Stimulated activated effector memory CD8-positive, alpha-beta T cell treated with anti-CD3 and anti-CD28 coated beads, Interleukin-12 subunit alpha, Interleukin-12 subunit beta, amount 100 ng/mL, for 72 hours (primary cell): ENCODE measurements around the gene CTNNA3.

Experiments used
- ATAC-seq: fragments of 150-1000 bp; cut with Tn5 transposase; 2 replicates; pipeline ENCODE4 v1.10.0; 2021
- DNase-seq, 2 donors: peaks; one replicate each; pipeline ENCODE4 v3.0.0; 2021 to 2022; ENCODE audit warnings: low spot score in 2 of 2
- H3K27ac Mint-ChIP-seq: one replicate; pipeline ENCODE4 v1.8.0; 2022; ENCODE audit warnings: mild to moderate bottlenecking, mixed read lengths
- H3K36me3 Mint-ChIP-seq: one replicate; pipeline ENCODE4 v1.8.0; 2022; ENCODE audit warnings: mild to moderate bottlenecking, mixed read lengths
- H3K4me1 Mint-ChIP-seq: one replicate; pipeline ENCODE4 v1.8.0; 2022; ENCODE audit warnings: mixed read lengths
- H3K4me3 Mint-ChIP-seq: one replicate; pipeline ENCODE4 v1.8.0; 2022; ENCODE audit warnings: mild to moderate bottlenecking, mixed read lengths
- H3K9me3 Mint-ChIP-seq: one replicate; pipeline ENCODE4 v1.8.0; 2022; ENCODE audit warnings: mixed read lengths

The CTNNA3 gene

GRCh38 chr10:66919248-66919647, 776.7 kb downstream of the CTNNA3 start:
- Mint-ChIP-seq H3K4me1 (no peaks in the 10 kb centered on the region), H3K9me3 (peaks cover 14% of the 10 kb centered on the region), H3K27ac (no peak overlapping the region), H3K36me3 (no peaks in the 10 kb centered on the region), H3K4me3 (no peak overlapping the region)
- DNase-seq = no peak
- ATAC-seq = no peak

DNA sequence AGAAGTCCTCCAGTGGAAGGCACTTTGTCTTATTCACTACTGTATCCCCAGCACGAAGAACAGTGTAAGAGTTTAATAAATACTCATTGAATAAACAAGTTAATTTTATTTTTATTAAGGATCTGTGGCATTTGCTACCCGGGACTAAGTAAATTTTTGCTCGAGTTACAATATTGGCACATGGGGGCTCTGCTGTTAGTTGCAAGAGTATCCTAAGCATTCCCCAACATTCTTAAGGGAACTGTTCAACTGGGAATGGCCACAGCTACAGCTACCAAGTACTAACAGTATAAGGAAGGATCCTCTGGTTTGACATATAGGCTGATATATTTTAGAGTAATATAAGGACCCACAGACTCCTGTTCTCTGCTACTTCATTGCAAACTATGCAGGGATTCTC, 778.9 kb downstream of the CTNNA3 start:
- no peak for DNase-seq

GRCh38 chr10:66916030-66916429, 780.0 kb downstream of the CTNNA3 start:
- ATAC-seq (no peak), DNase-seq (no peak)
- H3K4me1 Mint-ChIP-seq = no peaks in the 10 kb centered on the region
- H3K36me3 Mint-ChIP-seq = no peaks in the 10 kb centered on the region
- H3K27ac Mint-ChIP-seq = no peak overlapping the region
- peaks cover 6% of the 10 kb centered on the region for H3K9me3 Mint-ChIP-seq
- no peak overlapping the region for H3K4me3 Mint-ChIP-seq

More for the DNA sequence above, 778.9 kb downstream of the CTNNA3 start:
- Mint-ChIP-seq H3K4me3 (no peak overlapping the region), H3K36me3 (no peaks in the 10 kb centered on the region), H3K4me1 (no peaks in the 10 kb centered on the region), H3K9me3 (peaks cover 11% of the 10 kb centered on the region), H3K27ac (no peak overlapping the region)
- ATAC-seq = no peak

DNA sequence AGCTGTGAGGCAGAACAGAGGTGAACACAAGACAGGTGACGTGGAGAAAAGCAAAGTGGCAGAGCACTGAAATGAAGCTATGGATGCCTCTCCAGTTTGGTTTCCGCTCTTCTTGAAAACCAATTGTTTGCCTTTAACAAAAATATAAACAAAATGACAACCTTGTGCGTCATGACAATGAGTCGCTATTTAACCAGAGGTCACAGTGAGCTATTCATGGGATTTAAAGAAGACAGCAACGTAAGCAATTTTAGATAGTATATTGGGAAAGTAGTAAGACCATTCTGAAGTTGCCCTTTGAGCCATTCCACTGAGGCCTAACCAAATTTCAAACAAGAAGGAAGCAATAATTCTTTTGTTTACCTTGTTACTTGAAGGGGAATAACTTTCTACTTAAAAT, 785.3 kb downstream of the CTNNA3 start:
- no peaks in the 10 kb centered on the region for H3K4me1 Mint-ChIP-seq
- H3K27ac Mint-ChIP-seq = no peak overlapping the region
- no peak for ATAC-seq
- no peak overlapping the region for H3K4me3 Mint-ChIP-seq
- peaks cover 3% of the 10 kb centered on the region for H3K9me3 Mint-ChIP-seq
- H3K36me3 Mint-ChIP-seq = no peaks in the 10 kb centered on the region
- no peak for DNase-seq

DNA sequence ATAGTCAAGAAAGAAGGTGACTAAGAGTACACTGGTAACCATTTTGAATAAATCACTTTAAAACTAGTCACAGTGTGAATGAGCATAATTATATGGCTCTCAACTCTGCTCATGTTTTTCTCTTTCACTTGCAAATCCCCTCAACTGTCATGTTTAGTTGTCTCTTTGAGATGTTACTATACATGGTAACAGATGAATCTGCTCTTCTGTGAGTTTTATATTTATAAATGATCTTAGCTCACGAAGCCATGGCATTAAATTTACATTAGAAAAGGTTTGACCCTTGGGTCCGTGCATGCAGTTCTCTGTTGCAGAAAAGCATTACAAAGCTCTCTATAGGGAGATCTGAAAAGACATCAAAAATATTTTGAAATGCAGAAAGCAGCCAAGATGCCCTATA, 803.1 kb downstream of the CTNNA3 start:
- H3K9me3 Mint-ChIP-seq = peaks cover 14% of the 10 kb centered on the region
- H3K4me3 Mint-ChIP-seq = no peak overlapping the region
- no peak overlapping the region for H3K27ac Mint-ChIP-seq
- no peak for DNase-seq
- no peak for ATAC-seq
- no peaks in the 10 kb centered on the region for H3K36me3 Mint-ChIP-seq
- no peaks in the 10 kb centered on the region for H3K4me1 Mint-ChIP-seq

GRCh38 chr10:66888237-66888636, 807.8 kb downstream of the CTNNA3 start:
- ATAC-seq = no peak
- no peak for DNase-seq
- Mint-ChIP-seq H3K27ac (no peak overlapping the region), H3K9me3 (peaks cover 14% of the 10 kb centered on the region), H3K36me3 (no peaks in the 10 kb centered on the region), H3K4me3 (no peak overlapping the region), H3K4me1 (no peaks in the 10 kb centered on the region)

- Mint-ChIP-seq H3K36me3 (no peaks in the 10 kb centered on the region), H3K4me3 (no peak overlapping the region), H3K27ac (no peak overlapping the region), H3K4me1 (no peaks in the 10 kb centered on the region), H3K9me3 (peaks cover 14% of the 10 kb centered on the region)
- ATAC-seq = no peak
- no peak for DNase-seq
These were observed 809.1 kb downstream of the CTNNA3 start for GRCh38 chr10:66886848-66887247.

DNA sequence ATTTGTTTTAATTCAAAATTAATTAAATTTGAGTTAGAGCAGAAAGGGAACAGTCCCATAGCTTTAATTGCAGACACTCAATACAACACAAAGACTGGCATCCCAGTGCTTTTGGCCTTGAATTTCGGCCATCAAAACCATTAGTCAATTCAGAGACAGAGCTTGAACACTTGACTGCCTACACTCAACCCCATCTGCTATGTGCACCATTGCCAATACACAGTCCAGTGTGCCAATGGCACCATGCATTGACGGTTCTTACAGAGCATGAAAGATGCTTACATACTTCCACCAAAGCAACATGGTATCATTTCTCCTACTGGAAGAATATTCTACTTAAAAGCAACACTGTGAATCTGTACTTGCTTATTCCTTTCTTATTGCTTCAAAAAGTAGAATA, 813.7 kb downstream of the CTNNA3 start:
- Mint-ChIP-seq H3K4me3 (no peak overlapping the region), H3K36me3 (no peaks in the 10 kb centered on the region), H3K4me1 (no peaks in the 10 kb centered on the region), H3K27ac (no peak overlapping the region), H3K9me3 (peaks cover 8% of the 10 kb centered on the region)
- DNase-seq (no peak), ATAC-seq (no peak)

DNA sequence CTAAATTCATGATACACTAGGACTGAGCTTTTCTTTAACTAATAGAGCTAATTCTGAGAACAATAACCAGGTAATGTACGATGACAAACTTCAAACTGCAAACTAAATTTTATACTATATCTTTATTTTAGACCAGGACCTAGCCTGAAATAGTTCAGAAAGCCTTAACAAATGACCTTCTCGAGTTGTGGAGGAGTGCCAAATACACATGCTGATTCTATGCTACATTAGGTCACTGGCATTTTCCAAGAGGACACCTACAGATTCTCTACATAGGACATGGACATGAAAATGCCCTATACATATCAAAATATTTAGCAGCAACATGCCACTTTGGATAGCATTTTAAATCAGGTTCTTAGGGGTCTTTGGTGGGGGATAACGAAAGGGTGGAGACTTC, 814.2 kb downstream of the CTNNA3 start:
- H3K4me1 Mint-ChIP-seq = no peaks in the 10 kb centered on the region
- H3K9me3 Mint-ChIP-seq = peaks cover 8% of the 10 kb centered on the region
- no peak overlapping the region for H3K27ac Mint-ChIP-seq
- ATAC-seq (no peak), DNase-seq (no peak)
- no peak overlapping the region for H3K4me3 Mint-ChIP-seq
- no peaks in the 10 kb centered on the region for H3K36me3 Mint-ChIP-seq

DNA sequence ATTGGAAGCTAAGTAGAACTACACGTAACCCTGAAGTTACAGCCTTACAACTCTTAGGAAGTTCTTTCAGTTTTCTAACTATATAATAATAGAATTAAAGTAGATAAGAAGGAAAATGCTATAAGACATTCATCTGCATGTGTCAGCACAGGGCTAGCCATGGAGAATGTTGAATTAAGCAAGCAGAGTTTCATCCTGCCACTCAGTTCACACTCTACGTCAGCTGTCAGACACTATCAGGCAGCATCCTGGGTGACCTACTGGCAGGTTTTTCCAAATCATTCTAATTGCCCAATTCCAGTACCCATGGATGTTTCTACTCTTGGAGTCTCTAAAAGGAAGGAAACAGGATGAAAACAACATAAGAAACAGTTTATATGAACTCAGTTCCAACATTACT, 815.2 kb downstream of the CTNNA3 start:
- Mint-ChIP-seq H3K4me3 (no peak overlapping the region), H3K27ac (no peak overlapping the region), H3K9me3 (peaks cover 8% of the 10 kb centered on the region), H3K4me1 (no peaks in the 10 kb centered on the region), H3K36me3 (no peaks in the 10 kb centered on the region)
- ATAC-seq (no peak), DNase-seq (no peak)

DNA sequence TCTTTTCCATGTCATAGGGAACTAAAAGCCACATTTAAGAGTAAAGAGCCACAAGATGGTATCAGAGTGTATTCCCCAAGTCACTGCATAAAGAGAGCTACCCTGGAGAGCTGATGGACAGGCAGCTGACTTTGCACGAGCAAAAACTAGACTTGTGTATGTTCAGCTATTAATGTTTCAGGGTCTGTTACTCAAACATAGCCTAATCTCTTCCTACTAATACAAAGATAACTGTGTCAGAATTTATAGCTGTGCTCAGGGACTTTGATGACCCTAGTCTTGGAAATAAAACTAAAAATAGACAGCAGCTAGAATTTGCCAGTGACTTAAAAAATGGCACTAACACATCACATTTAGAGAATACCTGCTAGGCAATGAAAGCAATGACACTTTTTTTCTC, 815.7 kb downstream of the CTNNA3 start:
- Mint-ChIP-seq H3K36me3 (no peaks in the 10 kb centered on the region), H3K27ac (no peak overlapping the region), H3K4me1 (no peaks in the 10 kb centered on the region)

GRCh38 chr10:66877361-66877760, 818.6 kb downstream of the CTNNA3 start:
- Mint-ChIP-seq H3K9me3 (peaks cover 3% of the 10 kb centered on the region), H3K27ac (no peak overlapping the region), H3K4me3 (no peak overlapping the region), H3K36me3 (no peaks in the 10 kb centered on the region), H3K4me1 (no peaks in the 10 kb centered on the region)
- ATAC-seq = no peak
- no peak for DNase-seq

More for the DNA sequence above, 815.7 kb downstream of the CTNNA3 start:
- ATAC-seq (no peak), DNase-seq (no peak)
- peaks cover 8% of the 10 kb centered on the region for H3K9me3 Mint-ChIP-seq
- H3K4me3 Mint-ChIP-seq = no peak overlapping the region

DNA sequence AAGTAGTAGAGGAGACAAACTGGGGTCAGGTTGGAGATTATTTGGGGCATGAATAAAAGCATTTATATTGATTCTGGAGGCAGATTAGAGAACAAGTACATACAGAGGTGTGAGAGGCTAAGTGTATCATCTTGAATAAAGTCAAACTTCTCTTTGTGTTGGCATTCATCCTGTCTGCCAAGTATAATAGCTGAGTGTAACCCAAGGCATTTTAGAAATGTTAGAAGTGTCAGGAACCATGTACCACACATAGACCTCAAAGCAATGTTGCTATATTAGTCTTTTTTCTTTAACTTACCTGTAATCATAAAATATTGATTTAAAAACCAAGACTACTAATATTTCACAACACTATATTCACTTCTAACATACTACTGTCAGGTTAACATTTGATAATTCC, 826.4 kb downstream of the CTNNA3 start:
- Mint-ChIP-seq H3K4me3 (no peak overlapping the region), H3K27ac (no peak overlapping the region), H3K9me3 (peaks cover 5% of the 10 kb centered on the region), H3K36me3 (no peaks in the 10 kb centered on the region), H3K4me1 (no peaks in the 10 kb centered on the region)
- no peak for DNase-seq
- no peak for ATAC-seq

GRCh38 chr10:66862687-66863258, 833.2 kb downstream of the CTNNA3 start:
- Mint-ChIP-seq H3K4me1 (no peaks in the 10 kb centered on the region), H3K36me3 (no peaks in the 10 kb centered on the region), H3K27ac (no peak overlapping the region), H3K4me3 (no peak overlapping the region), H3K9me3 (peaks cover 14% of the 10 kb centered on the region)
- ATAC-seq = no peak
- no peak for DNase-seq

DNA sequence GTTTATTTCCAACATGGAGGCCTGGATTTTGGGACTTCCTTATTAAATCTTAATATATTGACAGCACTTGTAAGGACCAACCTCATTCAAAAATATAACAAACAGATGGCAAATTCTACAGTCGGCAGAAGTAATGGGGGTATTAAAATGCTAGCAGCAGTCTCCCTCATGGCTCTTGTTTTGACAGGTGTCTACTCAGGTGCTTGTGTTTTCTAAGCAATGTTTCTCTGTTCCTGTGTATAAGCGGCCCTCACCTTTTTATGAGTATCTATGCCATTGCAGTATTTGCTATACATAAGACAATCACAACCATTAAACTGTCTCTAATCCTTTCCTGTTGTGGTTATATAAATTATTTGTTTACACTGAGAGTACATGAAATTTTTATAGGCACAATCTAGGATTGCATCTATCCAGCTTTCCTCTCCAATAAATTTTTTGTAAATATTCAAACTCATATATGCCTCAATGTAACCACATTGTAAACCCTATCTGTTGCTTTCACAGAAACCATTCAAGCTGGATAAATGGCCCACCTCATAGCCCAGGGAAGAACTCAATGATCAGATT, 835.5 kb downstream of the CTNNA3 start:
- no peak overlapping the region for H3K27ac Mint-ChIP-seq
- ATAC-seq (no peak), DNase-seq (no peak)
- H3K4me1 Mint-ChIP-seq = no peaks in the 10 kb centered on the region
- no peaks in the 10 kb centered on the region for H3K36me3 Mint-ChIP-seq
- H3K9me3 Mint-ChIP-seq = peaks cover 8% of the 10 kb centered on the region
- H3K4me3 Mint-ChIP-seq = no peak overlapping the region

DNA sequence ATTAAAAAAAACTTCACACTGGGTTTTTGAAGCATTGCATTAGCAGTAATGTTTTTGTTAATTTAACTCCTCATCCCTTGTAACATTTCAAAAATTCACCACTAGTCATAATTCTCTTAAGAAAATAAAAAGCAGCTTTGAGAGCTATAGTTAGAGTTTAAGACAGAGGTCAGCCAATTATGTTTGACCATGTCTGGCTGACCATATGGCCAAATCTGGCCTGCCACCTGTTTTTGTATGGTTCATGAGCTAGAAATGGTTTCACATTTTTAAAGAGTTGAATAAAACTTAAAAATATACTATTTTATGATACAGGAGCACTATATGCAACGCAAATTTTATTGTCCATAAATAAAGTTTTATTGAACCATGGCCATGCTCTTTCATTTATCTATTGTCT, 843.2 kb downstream of the CTNNA3 start:
- Mint-ChIP-seq H3K4me1 (no peaks in the 10 kb centered on the region), H3K27ac (no peak overlapping the region), H3K9me3 (peaks cover 8% of the 10 kb centered on the region), H3K4me3 (no peak overlapping the region), H3K36me3 (no peaks in the 10 kb centered on the region)
- DNase-seq (no peak), ATAC-seq (no peak)

DNA sequence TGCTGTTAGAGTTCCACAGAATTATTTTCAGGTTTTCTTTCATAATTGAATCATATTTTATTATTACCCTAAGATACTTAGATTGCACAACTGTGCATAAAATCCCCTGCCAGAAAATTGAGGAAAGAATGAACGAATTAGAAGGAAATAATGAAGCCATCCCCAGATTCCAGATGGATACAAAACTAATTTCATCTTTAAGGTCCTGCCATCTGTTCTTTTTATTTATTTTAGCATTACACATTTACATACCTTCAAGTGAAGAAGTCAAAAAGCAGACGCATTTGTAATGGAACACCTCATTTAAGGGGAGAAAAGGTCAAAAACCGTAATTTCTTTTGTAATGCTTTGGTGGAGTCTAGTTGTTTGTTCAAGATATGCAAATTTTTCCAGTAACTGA, 847.1 kb downstream of the CTNNA3 start:
- no peak overlapping the region for H3K27ac Mint-ChIP-seq
- peaks cover 7% of the 10 kb centered on the region for H3K9me3 Mint-ChIP-seq
- no peaks in the 10 kb centered on the region for H3K4me1 Mint-ChIP-seq
- DNase-seq (no peak), ATAC-seq (no peak)
- no peaks in the 10 kb centered on the region for H3K36me3 Mint-ChIP-seq
- no peak overlapping the region for H3K4me3 Mint-ChIP-seq
